HG02970 (cell line): ENCODE data around the gene GPR68.
"Not testable (repeated sequence)": the region's sequence is repeated elsewhere in the genome, so short reads cannot be mapped to it uniquely, and the experiment has no call there.

ENCODE experiments used
- ATAC-seq: cut with Tn5 transposase; IDR thresholded peaks from one replicate; pipeline ENCODE4 v1.9.1; 2021; ENCODE audit warnings: mild to moderate bottlenecking, moderate library complexity, moderate number of reproducible peaks; ENCODE audit not compliant: unreplicated experiment, low FRiP score

The GPR68 gene

GRCh38 chr14:91202234-91202974 lies 42.1 kb downstream of the GPR68 start:
- no peak for ATAC-seq

- not testable (repeated sequence) for ATAC-seq
Observed at GRCh38 chr14:91200802-91201201, 43.7 kb downstream of the GPR68 start.

GRCh38 chr14:91197631-91198030 lies 46.9 kb downstream of the GPR68 start:
- ATAC-seq, result no peak

- no peak for ATAC-seq
Observed at GRCh38 chr14:91195881-91196280, 48.6 kb downstream of the GPR68 start.

DNA sequence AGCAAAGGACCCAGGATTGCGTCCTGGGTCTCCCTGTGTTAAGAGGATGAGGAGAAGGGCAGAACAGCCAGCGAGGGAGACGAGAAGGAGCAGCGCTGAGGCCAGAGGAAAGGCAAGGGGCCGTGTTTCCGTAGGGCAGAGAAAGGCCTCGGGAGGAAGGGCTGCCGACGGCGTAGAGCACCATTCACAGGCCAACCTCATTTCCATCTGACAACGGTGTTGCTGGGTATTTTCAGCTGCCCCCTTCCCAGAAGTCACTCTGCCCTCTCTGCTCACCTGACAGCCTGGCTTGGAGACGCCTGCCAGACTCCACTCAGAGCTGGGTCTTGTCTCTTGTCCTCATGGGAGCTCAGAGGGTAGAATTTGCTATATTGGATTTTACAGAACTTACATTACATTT lies 51.4 kb downstream of the GPR68 start:
- no peak for ATAC-seq

DNA sequence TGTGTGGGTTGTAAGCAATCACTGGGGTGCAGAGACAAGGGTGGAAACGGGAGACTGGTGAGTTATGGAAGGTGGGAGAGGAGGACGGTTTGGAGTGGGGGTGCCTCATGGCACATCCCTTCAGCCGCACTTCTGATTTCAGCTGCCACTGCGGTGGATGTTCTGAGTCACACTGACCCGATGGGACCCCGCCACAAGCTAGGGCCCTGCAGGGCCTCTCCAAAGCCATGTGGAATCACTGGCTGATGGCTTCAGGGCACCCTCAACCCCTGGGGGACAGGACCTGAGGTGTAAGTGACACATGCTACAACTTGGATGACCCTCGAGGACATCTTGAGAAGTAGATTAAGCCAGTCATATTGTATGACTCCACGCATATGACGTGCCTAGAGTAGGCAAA lies 53.7 kb downstream of the GPR68 start:
- no peak for ATAC-seq

- ATAC-seq, result no peak
Observed at GRCh38 chr14:91187271-91187670, 57.2 kb downstream of the GPR68 start.

- ATAC-seq, result no peak
Observed at GRCh38 chr14:91186515-91187066, 57.9 kb downstream of the GPR68 start.

DNA sequence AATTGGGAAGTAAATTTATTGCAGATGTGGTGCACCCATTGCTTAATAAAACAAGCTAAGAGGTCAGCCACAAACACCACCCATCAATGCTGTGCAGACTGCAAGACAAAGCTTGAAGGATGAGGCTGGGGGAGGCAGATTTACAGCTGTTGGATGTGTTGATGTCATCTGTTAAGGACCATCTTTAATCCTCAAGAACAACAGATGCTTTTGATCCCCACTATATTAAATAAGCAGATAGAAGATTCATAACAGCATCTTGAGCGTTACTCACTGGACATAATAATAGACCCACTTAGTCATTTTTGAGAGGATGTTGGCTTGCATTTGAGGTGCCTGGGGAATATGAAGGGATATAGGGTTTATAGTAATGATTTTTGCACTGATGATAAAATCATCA lies 58.8 kb downstream of the GPR68 start:
- no peak for ATAC-seq

- no peak for ATAC-seq
Observed at GRCh38 chr14:91184559-91184958, 59.9 kb downstream of the GPR68 start.

GRCh38 chr14:91182753-91183152 lies 61.8 kb downstream of the GPR68 start:
- ATAC-seq, result not testable (repeated sequence)
